Astrocyte (in vitro differentiated cells and primary cell): ENCODE measurements around the gene AKAP12. TPM values are rescaled to one million over a fixed set of nuclear protein-coding genes. Genes with fewer than 3 reads are reported as not detected.

Experiments
- DNase-seq: peaks from one replicate; pipeline ENCODE4 v3.0.0-alpha.2; 2010; ENCODE audit warnings: low read depth
- FAIRE-seq: peaks from 2 replicates; lab custom pipeline; 2011; peaks lifted over from hg19 to GRCh38; lab: Jason Lieb, UNC
- H2AFZ ChIP-seq: 2 replicates; pipeline ENCODE4 v1.6.0; 2012; ENCODE audit warnings: low read depth, low read length, inconsistent platforms
- H3K27ac ChIP-seq: 2 replicates; pipeline ENCODE4 v1.5.1; 2011; ENCODE audit warnings: low read depth, low read length, inconsistent platforms
- H3K27me3 ChIP-seq: 2 replicates; pipeline ENCODE4 v1.6.0; 2011; ENCODE audit warnings: low read length, inconsistent platforms; ENCODE audit not compliant: insufficient read depth
- H3K36me3 ChIP-seq: 2 replicates; pipeline ENCODE4 v1.5.1; 2011; ENCODE audit warnings: low read length, inconsistent platforms; ENCODE audit not compliant: insufficient read depth
- H3K4me1 ChIP-seq: 2 replicates; pipeline ENCODE4 v1.5.1; 2011; ENCODE audit warnings: low read length, inconsistent platforms; ENCODE audit not compliant: insufficient read depth
- H3K4me2 ChIP-seq: 2 replicates; pipeline ENCODE4 v1.6.0; 2012; ENCODE audit warnings: low read length, inconsistent platforms
- H3K4me3 ChIP-seq: 2 replicates; pipeline ENCODE4 v1.5.1; 2011; ENCODE audit warnings: low read depth, mild to moderate bottlenecking, low read length, inconsistent platforms; ENCODE audit not compliant: insufficient read depth
- H3K79me2 ChIP-seq: 2 replicates; pipeline ENCODE4 v1.6.0; 2012; ENCODE audit warnings: mild to moderate bottlenecking, low read length, inconsistent platforms; ENCODE audit not compliant: insufficient read depth
- H3K9ac ChIP-seq: 2 replicates; pipeline ENCODE4 v1.6.0; 2012; ENCODE audit warnings: mild to moderate bottlenecking, low read length, inconsistent platforms
- H3K9me3 ChIP-seq: 2 replicates; pipeline ENCODE4 v1.5.1; 2012; ENCODE audit warnings: low read depth, mild to moderate bottlenecking, low read length, inconsistent platforms; ENCODE audit not compliant: insufficient read depth
- H4K20me1 ChIP-seq: 2 replicates; pipeline ENCODE4 v1.6.0; 2012; ENCODE audit warnings: low read length, inconsistent platforms; ENCODE audit not compliant: insufficient read depth
- H3K27ac Mint-ChIP-seq: one replicate; pipeline ENCODE4 v1.8.0; 2021; ENCODE audit warnings: mild to moderate bottlenecking, mixed read lengths; ENCODE audit not compliant: unreplicated experiment
- H3K27me3 Mint-ChIP-seq: one replicate; pipeline ENCODE4 v1.8.0; 2021; ENCODE audit warnings: low read depth, mixed read lengths; ENCODE audit not compliant: unreplicated experiment
- H3K36me3 Mint-ChIP-seq: one replicate; pipeline ENCODE4 v1.8.0; 2021; ENCODE audit warnings: low read depth, mixed read lengths; ENCODE audit not compliant: unreplicated experiment
- H3K4me1 Mint-ChIP-seq: one replicate; pipeline ENCODE4 v1.8.0; 2021; ENCODE audit warnings: low read depth, mixed read lengths; ENCODE audit not compliant: unreplicated experiment
- H3K4me3 Mint-ChIP-seq: one replicate; pipeline ENCODE4 v1.8.0; 2021; ENCODE audit warnings: mild to moderate bottlenecking, moderate library complexity, mixed read lengths; ENCODE audit not compliant: unreplicated experiment
- H3K9me3 Mint-ChIP-seq: one replicate; pipeline ENCODE4 v1.8.0; 2021; ENCODE audit warnings: mild to moderate bottlenecking, mixed read lengths; ENCODE audit not compliant: unreplicated experiment
- CTCF ChIP-seq: IDR thresholded peaks from 2 replicates; pipeline ENCODE4 v1.5.1; 2011; ENCODE audit warnings: low read depth, mild to moderate bottlenecking, inconsistent platforms, low read length, moderate library complexity; ENCODE audit not compliant: insufficient read depth
- EZH2 ChIP-seq: IDR thresholded peaks from 2 replicates; pipeline ENCODE4 v1.6.1; 2012; ENCODE audit warnings: mild to moderate bottlenecking, low read length, inconsistent platforms; ENCODE audit not compliant: insufficient read depth
- total RNA-seq: library from RNA; stranded (reverse); gene quantifications from 2 replicates; pipeline ENCODE4 v1.2.1, GENCODE V29; 2021

AKAP12 gene
- total RNA-seq, 1 donor from 2014 or later: 115 TPM

DNA sequence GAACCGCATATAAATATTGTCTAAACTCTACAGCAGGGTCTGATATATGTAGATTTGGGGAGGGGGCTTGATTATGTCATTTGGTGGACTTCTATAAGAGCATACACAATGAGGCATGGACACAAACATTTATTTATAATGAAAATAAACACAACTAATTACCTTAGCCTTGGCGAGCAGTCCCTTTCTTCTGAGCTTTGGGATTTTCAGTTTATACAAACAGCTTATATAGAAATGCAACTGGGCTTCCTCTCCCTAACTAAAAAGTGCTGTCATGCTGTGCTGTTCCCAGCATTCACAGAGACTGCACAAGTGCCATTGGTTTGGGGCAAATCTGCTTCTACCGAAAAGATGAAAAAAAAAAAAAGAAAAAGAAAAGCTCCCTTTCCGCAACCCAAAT lies 69.9 kb downstream of the AKAP12 start:
- H3K27me3 Mint-ChIP-seq: no peaks in the 10 kb centered on the region
- H3K27ac Mint-ChIP-seq: no peak overlapping the region
- no peaks in the 10 kb centered on the region for H3K4me1 Mint-ChIP-seq
- no peak overlapping the region for H3K4me3 Mint-ChIP-seq
- peaks cover 24% of the 10 kb centered on the region for H3K36me3 ChIP-seq
- no peak overlapping the region for H3K4me2 ChIP-seq
- no peaks in the 10 kb centered on the region for H3K9me3 ChIP-seq
- no peak overlapping the region for H3K9ac ChIP-seq
- no peaks in the 10 kb centered on the region for H3K9me3 Mint-ChIP-seq
- peaks cover 47% of the 10 kb centered on the region for H4K20me1 ChIP-seq
- H3K27ac ChIP-seq: no peak overlapping the region
- no peaks in the 10 kb centered on the region for H3K4me1 ChIP-seq
- H3K27me3 ChIP-seq: no peaks in the 10 kb centered on the region
- H3K79me2 ChIP-seq: peaks cover 89% of the 10 kb centered on the region
- DNase-seq (no peak), FAIRE-seq (no peak)
- H3K4me3 ChIP-seq: no peak overlapping the region
- TF ChIP-seq EZH2 (no peak), CTCF (no peak)
- peaks cover 8% of the 10 kb centered on the region for H3K36me3 Mint-ChIP-seq
- no peak overlapping the region for H2AFZ ChIP-seq

DNA sequence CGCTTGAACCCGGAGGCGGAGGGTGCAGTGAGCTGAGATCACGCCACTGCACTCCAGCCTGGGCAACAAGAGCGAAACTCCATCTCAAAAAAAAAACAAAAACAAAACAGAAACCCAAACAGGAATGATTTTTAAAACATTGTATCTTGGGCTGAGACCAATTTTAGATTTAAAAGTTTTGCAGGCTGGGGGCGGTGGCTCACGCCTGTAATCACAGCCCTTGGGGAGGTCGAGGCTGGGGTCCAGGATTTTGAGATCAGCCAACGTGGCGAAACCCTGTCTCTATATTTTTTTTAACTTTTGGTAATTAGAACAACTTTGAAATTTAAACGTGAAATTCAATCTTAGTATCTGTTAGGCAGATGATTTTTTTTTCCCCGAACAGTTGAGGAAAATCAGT lies 70.5 kb downstream of the AKAP12 start:
- H3K4me1 Mint-ChIP-seq: no peaks in the 10 kb centered on the region

More for the DNA sequence above, 70.5 kb downstream of the AKAP12 start:
- Histone ChIP-seq H3K4me1 (no peaks in the 10 kb centered on the region), H3K4me2 (no peak overlapping the region), H3K36me3 (peaks cover 24% of the 10 kb centered on the region), H3K79me2 (peaks cover 89% of the 10 kb centered on the region), H3K4me3 (no peak overlapping the region), H4K20me1 (peaks cover 42% of the 10 kb centered on the region), H3K27me3 (no peaks in the 10 kb centered on the region), H2AFZ (no peak overlapping the region), H3K27ac (no peak overlapping the region), H3K9me3 (no peaks in the 10 kb centered on the region), H3K9ac (no peak overlapping the region)
- Mint-ChIP-seq H3K4me3 (no peak overlapping the region), H3K9me3 (no peaks in the 10 kb centered on the region), H3K27me3 (no peaks in the 10 kb centered on the region), H3K27ac (no peak overlapping the region), H3K36me3 (peaks cover 8% of the 10 kb centered on the region)
- TF ChIP-seq EZH2 (no peak), CTCF (no peak)
- DNase-seq (no peak), FAIRE-seq (no peak)
